HG03469 (cell line): Measurements from ENCODE around the gene RPTOR.
"Not testable (repeated sequence)": the region's sequence is repeated elsewhere in the genome, so short reads cannot be mapped to it uniquely, and the experiment has no call there.

Experiments
- ATAC-seq: cut with Tn5 transposase; IDR thresholded peaks from one replicate; pipeline ENCODE4 v1.9.1; 2021; ENCODE audit warnings: mild to moderate bottlenecking, moderate library complexity, moderate number of reproducible peaks; ENCODE audit not compliant: unreplicated experiment

RPTOR gene

DNA sequence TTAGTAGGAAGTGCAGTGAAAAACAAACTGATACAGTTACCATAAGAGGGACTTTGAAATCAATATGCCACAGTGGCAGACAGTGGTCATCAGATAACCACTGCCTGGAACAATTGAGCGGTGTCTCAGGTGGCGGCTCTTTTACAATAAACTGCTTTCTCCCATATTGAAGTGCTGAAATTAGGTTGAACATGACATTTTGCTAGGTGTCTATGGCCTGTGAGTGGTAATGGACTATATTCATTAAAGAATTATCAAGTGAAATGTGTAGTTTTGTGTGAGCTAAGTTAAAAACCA lies 214.7 kb downstream of the RPTOR start:
- ATAC-seq, result no peak

DNA sequence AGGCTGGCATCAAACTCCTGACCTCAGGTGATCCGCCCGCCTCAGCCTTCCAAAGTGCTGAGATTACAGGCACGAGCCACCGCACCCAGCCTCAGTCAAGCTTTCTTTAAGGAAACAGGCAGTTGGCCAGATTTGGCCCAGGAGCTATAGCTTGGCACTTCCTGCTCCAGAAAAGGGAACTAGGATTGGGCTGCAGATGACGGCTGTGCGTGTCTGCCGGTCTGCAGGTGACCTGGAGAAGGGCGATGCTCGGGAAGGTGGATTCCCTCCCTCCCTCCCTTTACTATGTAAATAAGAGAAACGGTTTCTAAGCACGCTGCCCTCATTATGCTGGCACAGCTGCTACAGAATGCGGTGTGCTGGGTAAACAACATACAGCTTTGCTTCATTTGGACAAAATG lies 215.9 kb downstream of the RPTOR start:
- ATAC-seq, result no peak

DNA sequence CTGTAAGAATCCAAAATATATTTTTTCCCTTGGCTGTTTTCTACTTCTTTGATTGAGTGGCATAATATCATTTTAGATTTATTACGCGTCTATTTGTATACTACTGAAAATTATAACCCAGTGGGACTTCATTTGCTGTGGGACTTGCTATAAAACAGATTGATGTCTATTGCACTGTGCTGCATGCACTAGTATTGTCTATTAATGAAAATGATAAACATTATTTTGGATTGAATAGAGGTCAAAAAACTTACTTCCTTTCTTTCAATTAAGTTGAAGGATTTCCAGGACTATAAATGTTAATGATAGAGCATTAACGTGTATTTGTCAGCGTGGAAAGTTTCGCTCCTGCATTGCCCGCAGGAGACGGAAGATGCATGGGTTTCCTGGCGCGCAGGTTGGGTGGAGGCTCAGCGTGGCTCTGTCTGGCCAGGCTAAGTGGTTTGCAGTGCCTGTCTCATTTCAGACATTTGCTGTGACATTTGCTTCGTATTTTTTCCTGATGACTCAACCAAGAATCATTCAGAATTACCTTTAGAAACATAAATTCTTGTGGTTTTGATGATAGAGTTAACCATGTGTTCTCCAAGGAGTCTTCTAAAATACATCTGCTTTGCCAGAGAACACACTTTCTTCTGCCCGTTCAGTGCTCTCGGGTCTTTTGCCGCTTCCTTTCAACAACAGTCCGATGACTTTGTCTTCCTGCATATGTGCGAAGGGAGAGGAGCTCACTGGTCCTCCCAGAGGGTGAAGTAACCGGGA lies 216.7 kb downstream of the RPTOR start:
- no peak for ATAC-seq

DNA sequence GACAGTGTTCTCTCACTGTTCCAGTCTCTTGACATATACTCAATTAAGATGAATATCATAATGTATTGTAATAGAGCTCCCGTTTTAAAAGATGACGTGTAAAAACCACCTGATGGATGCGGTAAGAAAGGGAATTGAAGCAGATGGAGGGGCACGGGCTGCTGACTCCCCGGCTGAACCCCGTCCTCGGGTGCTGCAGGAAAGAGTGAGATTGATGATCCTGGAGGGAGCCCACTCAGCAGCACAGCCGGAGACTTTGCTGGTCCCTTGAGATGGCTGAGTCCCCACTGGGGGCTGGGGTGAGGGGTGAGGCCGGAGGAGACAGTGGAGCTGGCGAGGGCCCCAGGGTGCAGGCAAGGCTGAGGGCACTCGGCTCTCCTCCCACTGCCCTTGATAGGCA lies 217.4 kb downstream of the RPTOR start:
- no peak for ATAC-seq

DNA sequence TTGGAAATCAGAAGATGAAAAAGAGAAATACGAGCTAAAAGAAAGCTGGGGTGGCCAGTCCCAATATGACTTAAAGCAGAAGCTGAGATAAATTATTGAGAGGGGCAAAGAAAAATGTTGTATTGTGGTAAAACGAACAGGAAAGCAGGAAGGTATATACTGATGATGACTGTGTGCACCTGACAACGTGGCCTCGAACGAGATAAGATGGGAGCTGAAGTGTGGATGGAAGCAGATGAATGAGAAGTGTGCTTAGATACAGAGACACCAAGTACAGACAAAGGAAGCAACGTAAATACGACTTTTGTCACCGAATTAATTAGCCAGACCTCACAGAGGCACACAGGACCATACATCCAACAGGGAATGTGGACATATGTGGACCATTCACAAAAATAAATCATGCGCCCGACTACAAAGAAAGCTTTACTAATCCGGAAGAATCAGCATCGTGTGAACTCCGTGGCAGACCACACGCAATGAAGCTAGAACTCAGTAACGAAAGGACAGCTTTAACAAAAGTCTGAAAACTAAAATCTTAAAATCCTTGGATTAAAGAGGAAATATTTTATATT lies 218.7 kb downstream of the RPTOR start:
- ATAC-seq, result no peak

DNA sequence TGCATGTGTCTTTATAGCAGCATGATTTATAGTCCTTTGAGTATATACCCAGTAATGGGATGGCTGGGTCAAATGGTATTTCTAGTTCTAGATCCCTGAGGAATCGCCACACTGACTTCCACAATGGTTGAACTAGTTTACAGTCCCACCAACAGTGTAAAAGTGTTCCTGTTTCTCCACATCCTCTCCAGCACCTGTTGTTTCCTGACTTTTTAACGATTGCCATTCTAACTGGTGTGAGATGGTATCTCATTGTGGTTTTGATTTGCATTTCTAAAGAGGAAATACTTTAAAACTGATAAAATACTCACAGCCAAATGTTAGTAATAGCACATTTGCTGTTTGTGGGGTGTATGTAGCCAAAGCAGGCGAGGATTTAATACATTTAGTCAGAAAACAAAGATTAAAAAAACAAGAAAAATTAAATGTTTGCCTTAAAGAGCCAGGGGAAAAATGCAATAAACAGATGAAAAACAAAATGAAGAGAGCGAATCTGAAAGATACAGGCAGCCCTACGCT lies 220.0 kb downstream of the RPTOR start:
- ATAC-seq, result not testable (repeated sequence)

DNA sequence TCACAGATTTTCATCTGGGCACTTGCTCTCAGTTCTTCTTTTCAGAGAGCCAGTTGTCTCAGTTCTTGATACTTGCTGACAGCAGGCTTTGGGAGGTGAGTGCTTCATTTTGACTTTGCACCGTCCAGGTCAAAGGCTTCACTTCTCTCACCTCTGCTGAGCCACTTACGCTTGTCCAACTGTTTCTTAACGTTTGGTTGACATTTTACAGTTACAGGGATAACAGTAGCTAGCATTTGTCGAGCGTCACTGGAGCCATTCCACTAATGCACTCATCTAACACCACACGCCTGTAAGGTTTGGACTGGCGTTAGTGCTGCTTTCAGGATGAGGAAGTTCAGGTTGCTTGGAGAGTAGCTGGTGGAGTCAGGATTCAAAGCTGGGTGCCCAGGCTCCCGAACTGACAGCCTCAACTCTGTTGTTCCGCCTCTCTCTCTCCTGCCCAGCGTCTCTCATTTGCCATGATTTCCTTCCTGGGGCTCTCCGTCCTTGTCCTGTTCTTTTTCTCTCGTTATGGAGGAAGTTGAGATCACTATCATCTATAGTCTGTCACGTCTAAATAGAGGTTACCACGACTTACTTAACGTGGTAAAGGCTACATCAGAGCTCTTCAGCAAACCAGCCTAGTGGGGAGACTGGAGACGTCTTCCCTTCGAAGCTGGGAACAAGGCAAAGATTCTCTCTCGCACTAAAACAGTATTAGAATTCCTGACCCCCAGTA lies 220.8 kb downstream of the RPTOR start:
- ATAC-seq, result no peak

DNA sequence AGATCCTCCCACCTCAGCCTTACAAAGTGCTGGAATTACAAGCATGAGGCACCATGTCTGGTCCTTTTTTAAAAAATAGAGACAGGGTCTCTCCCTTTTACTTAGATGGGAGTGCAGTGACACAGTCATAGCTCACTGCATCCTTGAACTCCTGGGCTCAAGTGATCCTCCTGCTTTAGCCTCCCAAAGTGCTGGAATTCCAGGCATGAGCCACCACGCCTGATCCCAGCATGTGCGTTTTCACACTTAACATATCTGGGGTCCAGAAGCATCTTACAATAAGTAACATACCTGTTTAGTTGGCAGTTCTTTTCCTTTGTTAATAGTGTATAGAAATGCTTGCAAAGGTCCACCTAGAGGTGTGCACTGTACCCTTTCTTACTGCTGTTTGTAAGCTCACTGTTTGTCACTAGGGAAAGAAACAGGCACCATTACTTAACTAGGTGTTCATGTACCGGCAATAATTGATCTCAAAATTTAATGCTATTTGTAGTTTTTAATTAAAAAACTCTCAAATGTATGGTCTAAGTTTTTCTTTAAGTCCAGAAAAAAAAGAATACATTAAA lies 221.7 kb downstream of the RPTOR start:
- no peak for ATAC-seq

DNA sequence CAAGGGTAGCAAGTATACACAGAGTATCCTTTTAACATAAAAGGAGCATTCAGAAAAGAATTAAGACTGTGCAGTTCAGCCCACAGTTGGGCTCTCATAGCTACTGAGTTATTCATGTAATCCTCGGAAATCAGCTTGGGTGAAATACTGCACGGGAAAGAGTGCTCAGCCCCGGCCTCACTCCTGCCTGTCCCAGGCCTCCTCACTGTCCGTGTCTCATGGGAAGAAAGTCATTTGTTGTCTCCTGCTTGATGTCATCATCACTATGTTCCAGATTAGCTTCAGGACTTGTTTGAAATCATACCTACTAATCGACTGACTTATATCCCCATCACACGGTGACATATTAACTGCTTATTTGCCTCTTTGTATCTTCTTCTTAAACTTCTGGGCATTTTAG lies 223.8 kb downstream of the RPTOR start:
- ATAC-seq, result no peak

DNA sequence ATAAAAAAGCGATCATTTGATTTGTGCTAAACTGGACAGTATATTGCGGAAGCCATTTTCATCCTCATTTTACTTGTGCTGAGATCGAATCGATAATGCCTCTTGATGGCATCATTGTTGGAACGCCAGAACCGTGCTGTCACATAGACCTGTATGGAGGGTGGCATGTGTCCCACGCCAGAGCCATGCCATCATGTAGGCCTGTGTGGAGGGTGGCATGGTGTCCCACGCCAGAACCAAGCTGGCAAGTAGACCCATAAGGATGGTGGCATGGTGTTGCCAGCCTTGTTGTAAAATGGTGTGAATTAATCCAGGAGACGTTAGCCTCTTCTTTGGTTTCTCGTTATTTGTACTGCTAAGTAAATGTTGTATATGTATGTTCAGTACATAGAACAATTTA lies 224.3 kb downstream of the RPTOR start:
- no peak for ATAC-seq

DNA sequence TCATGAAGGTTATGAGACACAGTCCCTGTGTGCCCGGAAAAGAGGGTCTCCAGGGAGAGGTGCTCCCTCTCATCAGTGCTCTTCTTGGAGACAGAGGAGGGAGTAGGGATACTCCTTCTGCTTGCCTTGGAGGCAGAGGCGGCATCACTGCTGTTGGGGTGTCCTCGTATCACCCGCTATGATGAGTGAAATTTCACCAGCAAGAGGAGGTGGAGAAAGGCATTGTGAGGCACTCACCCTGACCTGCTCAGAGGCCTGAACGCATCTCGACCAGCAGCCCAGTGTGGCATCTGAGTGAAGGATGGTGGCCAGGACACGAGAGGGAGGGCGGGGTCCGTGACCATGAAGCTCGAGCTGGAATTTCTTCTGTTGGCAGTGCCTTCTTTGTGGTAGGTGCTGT lies 224.9 kb downstream of the RPTOR start:
- ATAC-seq, result no peak

DNA sequence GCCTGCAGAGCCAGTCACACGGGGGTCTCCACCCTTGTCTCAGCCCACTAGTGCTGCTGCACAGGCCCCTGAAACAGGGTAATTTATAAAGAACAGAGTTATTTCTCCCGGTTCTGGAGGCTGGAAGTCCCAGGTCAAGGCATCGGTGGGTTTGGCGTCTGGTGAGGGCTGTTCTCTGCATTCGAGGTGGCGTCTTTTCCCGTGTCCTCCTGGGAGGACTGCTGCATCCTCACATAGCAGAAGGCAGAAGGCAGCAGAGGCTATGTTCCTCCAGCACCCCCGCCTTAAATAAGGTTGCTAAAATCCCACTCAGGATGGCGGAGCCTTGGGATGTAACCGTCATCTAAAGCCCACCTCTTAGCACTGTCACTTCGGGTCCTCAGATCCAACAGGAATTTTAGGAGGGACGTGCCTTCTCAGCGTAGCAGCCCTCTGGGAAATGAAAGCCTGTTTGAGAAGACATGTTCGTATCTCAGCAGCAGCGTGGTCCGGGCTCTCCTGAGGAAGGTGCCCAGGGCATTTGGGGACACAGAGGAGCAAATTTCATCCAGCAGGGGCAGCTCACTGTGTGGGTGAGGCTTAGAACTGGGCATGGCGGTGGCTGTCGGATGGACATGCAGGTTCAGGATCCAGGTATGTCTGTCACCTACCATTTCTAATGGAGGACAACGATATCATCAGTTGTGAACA lies 225.4 kb downstream of the RPTOR start:
- ATAC-seq, result no peak

DNA sequence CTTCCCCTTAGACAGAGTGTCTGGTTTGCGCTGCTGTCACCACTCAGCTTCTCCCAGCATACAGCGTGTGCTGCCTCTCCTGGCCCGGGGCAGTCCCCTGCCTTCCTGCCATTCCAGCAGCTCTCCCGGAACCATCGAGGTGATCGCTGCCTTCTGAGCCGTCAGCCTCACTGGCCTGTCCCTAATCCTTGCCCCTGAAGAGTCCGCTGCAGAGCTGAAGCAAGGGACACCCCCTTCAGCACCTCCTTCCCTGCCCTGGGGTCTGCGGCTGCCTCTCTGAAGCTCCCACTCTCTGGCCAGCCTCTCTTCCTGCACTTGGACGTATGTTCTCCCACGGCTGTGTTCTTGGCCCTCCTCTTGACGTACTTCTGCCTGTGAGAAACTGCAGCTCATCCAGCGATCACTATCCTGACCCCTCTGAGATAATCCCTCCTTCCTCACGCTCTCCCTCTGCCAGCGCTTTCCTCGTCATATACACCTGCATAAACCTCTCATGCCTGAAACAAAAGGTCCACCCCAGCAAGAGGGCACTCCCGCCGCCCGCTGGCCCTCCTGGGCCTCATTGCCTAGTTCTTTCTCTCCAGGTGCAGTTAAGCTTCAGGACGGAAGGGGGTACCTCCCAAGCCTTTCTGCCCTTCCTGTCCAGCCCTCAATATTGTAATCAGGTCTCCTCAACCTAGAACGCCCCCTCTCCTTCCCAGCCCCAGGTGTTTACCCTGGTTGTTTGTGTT lies 226.4 kb downstream of the RPTOR start:
- no peak for ATAC-seq

DNA sequence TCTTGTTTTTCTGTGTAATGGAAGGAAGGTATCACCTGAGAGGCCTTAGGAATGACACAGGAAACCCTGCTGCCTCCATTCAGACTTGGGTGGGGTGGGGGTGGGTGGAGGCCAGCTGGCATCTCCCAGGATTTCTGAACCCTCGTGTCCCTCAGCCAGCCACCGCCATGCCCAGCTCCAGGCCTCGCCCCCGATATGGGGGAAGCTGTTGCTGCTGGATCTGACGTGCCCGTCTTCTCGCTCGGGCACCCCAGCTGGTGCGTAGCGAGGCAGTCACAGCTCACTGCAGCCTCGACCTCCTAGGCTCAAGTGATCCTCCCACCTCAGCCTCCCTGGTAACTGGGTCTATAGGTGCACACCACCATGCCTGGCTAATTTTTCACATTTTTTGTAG lies 227.0 kb downstream of the RPTOR start:
- ATAC-seq, result no peak

DNA sequence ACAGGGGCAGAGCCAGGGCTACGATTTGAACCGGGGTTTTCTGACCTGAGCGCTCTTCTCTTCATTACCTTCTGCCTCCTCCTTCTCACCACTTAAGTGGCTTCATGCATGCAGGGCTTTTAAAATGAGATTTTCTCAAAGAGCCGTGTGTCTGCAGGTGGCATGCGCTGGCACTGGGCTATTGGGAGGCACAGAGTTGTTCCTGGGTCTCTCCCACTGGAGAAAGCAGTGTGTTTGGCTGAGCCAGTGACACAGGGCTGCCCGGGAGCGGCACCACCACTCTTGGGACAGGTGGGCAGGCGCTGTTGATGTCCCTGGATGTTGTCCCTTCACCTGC lies 228.2 kb downstream of the RPTOR start:
- ATAC-seq, result no peak

DNA sequence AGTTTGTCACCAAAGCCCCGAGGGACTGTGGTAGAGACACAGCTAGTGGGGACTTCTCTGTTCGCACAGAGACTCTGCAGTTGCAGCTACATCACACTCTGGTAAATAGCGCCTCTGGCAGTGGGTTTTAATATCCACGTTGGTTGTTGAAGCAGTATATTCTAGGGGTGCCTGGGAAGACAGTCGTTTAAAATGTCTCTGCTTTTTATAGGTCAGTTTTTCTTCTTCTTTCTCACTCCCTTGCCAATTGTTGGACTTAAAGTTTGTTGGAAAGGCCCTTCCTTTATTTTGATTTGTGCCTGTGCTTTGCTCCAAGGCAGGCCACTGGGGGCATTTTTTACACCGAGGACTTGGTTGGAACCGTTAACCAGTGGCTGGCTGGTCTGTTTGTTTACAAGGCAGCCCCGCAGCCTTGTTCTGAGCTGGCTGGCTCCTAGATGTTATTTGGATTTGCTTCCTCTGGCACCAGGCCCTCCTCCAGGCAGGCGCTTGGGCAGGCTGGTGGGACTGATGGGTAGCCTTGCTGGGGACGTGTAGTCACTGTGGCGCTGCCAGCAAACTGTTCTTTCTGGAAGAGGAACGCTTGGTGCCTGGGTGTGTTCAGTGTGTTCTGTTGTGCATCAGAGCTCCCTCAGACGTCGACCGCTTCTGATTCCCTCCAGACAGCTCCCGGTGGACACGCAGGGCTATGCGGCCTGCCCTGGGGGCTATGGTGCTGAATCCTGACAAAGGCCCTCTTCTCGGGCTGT lies 228.8 kb downstream of the RPTOR start:
- ATAC-seq, result no peak

DNA sequence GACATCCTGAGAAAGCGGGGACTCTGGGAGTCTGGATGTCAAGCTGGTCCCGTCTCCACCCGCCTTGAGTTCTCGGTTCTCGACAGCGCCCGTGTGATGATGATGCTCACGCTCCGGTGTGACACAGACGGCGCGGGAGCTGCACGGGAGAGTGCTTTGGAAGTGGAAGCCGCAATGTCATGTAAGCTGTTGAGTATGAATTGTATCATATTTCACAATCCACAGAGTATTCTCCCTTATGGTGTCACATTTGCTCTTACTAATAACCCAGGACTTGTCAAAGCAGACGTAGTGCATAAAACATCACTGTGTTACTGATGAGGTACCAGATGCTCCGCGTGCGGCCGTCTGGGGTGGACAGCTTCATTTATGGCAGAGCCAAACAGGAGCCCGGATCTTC lies 229.5 kb downstream of the RPTOR start:
- no peak for ATAC-seq

DNA sequence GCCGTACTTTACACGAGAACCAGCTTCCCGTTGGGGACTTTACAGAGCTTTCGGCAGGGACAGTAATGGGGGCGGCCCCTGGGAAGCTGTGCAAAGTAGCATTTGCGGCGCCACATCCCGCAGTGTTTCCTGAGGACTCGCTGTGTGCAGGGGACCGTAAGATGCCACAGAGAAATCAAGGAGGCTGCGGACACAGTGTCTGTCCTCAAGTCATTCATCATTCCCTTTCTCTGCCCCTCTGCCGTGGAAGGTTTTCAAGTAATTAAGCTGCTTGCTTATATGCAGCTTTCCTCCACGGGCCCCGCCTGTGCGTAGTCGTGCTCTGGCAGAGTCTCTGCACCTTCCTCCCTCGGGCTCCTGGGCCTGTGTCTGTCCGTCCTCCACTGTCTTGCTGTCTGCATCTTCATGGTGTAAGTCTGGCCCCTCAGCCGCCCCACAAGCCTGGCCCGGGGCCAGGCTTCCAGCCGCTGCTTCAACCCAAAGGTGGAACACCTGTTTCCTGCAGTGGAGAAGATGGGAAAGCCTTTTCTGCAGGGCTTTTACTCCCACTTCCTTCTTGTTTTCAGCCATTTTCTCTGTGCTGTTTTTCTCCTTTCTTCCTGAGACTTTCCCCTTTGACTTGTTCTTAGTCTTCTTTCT lies 230.1 kb downstream of the RPTOR start:
- ATAC-seq, result no peak

DNA sequence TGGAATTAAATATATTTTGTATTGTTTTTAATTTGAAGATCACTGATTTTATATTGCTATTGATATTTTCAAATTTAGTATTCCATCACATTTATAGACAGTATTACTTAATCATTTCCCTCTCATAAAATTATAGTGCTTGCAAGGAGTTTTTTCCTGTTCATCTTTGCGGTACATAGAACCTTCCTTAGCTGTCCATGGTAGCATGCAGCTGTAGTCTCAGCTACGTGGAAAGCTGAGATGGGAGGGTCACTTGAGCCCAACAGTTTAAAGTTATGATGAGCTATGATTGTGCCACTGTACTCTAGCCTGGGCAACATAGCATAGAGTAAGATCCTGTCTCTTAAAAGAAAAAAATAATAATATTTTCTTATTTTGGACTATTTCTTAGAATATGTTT lies 231.2 kb downstream of the RPTOR start:
- no peak for ATAC-seq

DNA sequence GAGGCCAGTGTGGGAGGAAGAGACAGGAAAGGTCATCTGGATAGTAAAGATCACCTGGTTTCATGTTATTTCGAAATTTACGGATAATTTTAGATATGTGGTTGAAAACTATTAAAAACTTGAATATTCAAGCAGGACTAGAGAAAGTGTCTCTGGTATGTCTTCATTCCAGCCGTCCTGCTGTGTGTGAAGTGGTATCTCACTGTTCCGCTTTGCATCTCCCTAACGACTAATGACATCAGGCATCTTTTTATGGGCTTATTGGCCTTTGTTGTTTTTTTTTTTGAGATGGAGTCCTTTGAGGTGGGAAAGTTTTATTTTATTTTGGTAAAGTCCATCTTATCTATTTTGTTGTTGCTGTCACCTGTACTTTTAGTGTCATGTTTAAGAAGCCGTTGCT lies 232.6 kb downstream of the RPTOR start:
- ATAC-seq, result no peak
